Neural cell (in vitro differentiated cells): Measurements from ENCODE around the gene DUSP18.

Experiments
- EP300 ChIP-seq: fragments of 450-650 bp; conservative IDR thresholded peaks from 2 replicates; pipeline ENCODE4 v1.6.1; 2014; ENCODE audit warnings: antibody characterized with exemption, mild to moderate bottlenecking, moderate library complexity; ENCODE audit not compliant: poor library complexity, severe bottlenecking
- EZH2 ChIP-seq: fragments of 200-600, 300-800 bp; shearing (Covaris generic), sonication (generic); IDR thresholded peaks from 2 replicates; pipeline ENCODE4 v1.6.1; 2014; ENCODE audit warnings: antibody characterized with exemption, low read length, borderline replicate concordance, mild to moderate bottlenecking; ENCODE audit not compliant: insufficient read depth, poor library complexity, severe bottlenecking
- MXI1 ChIP-seq: fragments of 450-650 bp; conservative IDR thresholded peaks from 2 replicates; pipeline ENCODE4 v1.6.1; 2014; ENCODE audit warnings: antibody characterized with exemption, mild to moderate bottlenecking; ENCODE audit not compliant: poor library complexity, severe bottlenecking
- POLR2AphosphoS5 ChIP-seq: IDR thresholded peaks from 2 replicates; pipeline ENCODE4 v1.6.1; 2012
- RAD21 ChIP-seq: fragments of 450-650 bp; conservative IDR thresholded peaks from 2 replicates; pipeline ENCODE4 v1.6.1; 2014; ENCODE audit warnings: antibody characterized with exemption, mild to moderate bottlenecking, moderate library complexity
- REST ChIP-seq: IDR thresholded peaks from 2 replicates; pipeline ENCODE4 v1.6.1; 2012; ENCODE audit warnings: borderline replicate concordance
- TF ChIP-seq, protein P1 (sequence below): fragments of 450-650 bp; IDR thresholded peaks from 2 replicates; pipeline ENCODE4 v1.5.1; 2014; ENCODE audit warnings: antibody characterized with exemption, mild to moderate bottlenecking, moderate library complexity; ENCODE audit not compliant: poor library complexity, severe bottlenecking

GRCh38 chr22:30674482-30674881 is 6.8 kb upstream of the DUSP18 start:
- TF ChIP-seq REST: no peak
- TF ChIP-seq, protein P1, sequence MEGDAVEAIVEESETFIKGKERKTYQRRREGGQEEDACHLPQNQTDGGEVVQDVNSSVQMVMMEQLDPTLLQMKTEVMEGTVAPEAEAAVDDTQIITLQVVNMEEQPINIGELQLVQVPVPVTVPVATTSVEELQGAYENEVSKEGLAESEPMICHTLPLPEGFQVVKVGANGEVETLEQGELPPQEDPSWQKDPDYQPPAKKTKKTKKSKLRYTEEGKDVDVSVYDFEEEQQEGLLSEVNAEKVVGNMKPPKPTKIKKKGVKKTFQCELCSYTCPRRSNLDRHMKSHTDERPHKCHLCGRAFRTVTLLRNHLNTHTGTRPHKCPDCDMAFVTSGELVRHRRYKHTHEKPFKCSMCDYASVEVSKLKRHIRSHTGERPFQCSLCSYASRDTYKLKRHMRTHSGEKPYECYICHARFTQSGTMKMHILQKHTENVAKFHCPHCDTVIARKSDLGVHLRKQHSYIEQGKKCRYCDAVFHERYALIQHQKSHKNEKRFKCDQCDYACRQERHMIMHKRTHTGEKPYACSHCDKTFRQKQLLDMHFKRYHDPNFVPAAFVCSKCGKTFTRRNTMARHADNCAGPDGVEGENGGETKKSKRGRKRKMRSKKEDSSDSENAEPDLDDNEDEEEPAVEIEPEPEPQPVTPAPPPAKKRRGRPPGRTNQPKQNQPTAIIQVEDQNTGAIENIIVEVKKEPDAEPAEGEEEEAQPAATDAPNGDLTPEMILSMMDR: no peak
- no peak for TF ChIP-seq EZH2
- TF ChIP-seq POLR2AphosphoS5: no peak
- no peak for TF ChIP-seq EP300
- no peak for TF ChIP-seq MXI1
- no peak for TF ChIP-seq RAD21
